ENCODE results near the gene LRMDA.

Gene LRMDA

DNA sequence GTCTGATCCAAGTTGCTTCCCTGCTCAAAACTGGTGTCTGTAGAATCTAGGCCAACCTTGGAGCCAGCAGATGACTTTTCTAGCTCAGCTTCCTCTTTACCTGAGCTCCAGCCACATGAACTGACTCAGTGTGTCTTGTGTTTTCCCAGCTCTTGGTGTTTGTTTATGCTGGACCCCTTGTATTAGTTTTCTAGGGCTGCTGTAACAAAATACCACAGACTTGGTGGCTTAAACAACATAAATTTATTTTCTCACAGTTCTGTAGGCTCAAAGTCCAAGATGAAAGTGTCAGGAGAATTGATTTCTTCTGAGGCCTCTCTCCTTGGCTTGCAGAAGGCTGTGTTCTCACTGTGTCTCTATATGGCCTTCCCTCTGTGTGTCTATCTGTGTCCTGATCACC is 45.1 kb downstream of the LRMDA start:
- no peak overlapping the region for H3K4me3 ChIP-seq (ENCODE audit: low read depth, low read length)
- DNase-seq (ENCODE audit: low read depth): no peak
- in situ Hi-C loops (cut with HindIII; ENCODE audit: low sequenced_read_pairs): no loop called here
- TF ChIP-seq CTCF (IDR thresholded peaks at IDR 0.05; ENCODE audit: low read depth, low read length, missing control alignments): no peak

- H3K4me3 ChIP-seq (ENCODE audit: low read depth, low read length): no peak overlapping the region
- no peak for TF ChIP-seq CTCF (IDR thresholded peaks at IDR 0.05; ENCODE audit: low read depth, low read length, missing control alignments)
- in situ Hi-C loops (cut with HindIII; ENCODE audit: low sequenced_read_pairs): no loop called here
- no peak for DNase-seq (ENCODE audit: low read depth)
These were observed 45.6 kb downstream of the LRMDA start for GRCh38 chr10:75476985-75477384.

GRCh38 chr10:75477680-75478079 is 46.3 kb downstream of the LRMDA start:
- H3K4me3 ChIP-seq (ENCODE audit: low read depth, low read length): no peak overlapping the region
- DNase-seq (ENCODE audit: low read depth): no peak
- TF ChIP-seq CTCF (IDR thresholded peaks at IDR 0.05; ENCODE audit: low read depth, low read length, missing control alignments): no peak
- in situ Hi-C loops (cut with HindIII; ENCODE audit: low sequenced_read_pairs): no loop called here

DNA sequence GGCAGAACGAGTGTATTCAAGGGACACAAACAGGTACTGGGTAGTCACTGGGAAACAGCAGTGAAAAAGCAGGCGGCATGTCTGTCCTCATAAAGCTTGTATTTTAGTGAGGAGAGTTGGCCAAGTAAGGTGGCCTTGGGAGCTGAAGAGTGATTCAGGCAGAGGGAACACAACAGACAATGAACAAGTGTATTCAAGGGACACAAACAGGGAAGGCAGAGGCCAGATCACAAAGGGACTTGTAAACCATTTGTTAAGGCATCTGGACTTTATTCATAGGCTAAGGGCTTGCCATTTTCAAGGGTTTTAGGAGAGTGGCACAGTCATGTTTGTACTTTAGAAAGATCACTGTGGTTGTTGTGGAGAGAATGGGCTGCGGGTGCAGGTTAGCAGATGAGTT is 49.0 kb downstream of the LRMDA start:
- no peak for DNase-seq (ENCODE audit: low read depth)
- no peak overlapping the region for H3K4me3 ChIP-seq (ENCODE audit: low read depth, low read length)
- in situ Hi-C loops (cut with HindIII; ENCODE audit: low sequenced_read_pairs): no loop called here
- no peak for TF ChIP-seq CTCF (IDR thresholded peaks at IDR 0.05; ENCODE audit: low read depth, low read length, missing control alignments)

DNA sequence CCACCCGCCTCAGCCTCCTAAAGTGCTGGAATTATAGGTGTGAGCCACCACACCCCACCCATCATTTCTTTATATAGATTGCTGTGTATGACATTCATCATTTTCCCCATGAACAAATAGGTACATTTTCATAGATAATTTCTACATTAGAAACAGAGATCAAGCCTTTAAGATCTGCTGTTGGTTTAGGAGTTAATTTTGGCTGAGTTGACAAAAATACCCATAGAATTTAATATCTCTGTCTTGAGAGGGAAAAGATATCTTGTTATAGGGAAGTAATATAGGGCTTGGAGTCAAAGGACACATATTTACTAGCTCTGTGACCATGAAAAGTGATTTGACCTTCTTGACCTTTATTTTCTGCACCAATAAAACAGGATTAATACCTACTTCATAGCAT is 51.8 kb downstream of the LRMDA start:
- TF ChIP-seq CTCF (IDR thresholded peaks at IDR 0.05; ENCODE audit: low read depth, low read length, missing control alignments): no peak
- in situ Hi-C loops (cut with HindIII; ENCODE audit: low sequenced_read_pairs): no loop called here
- no peak overlapping the region for H3K4me3 ChIP-seq (ENCODE audit: low read depth, low read length)
- DNase-seq (ENCODE audit: low read depth): no peak

GRCh38 chr10:75484717-75485116 is 53.3 kb downstream of the LRMDA start:
- in situ Hi-C loops (cut with HindIII; ENCODE audit: low sequenced_read_pairs): no loop called here
- DNase-seq (ENCODE audit: low read depth): no peak
- TF ChIP-seq CTCF (IDR thresholded peaks at IDR 0.05; ENCODE audit: low read depth, low read length, missing control alignments): no peak
- H3K4me3 ChIP-seq (ENCODE audit: low read depth, low read length): no peak overlapping the region

GRCh38 chr10:75486591-75486990 is 55.2 kb downstream of the LRMDA start:
- DNase-seq (ENCODE audit: low read depth): no peak
- in situ Hi-C loops (cut with HindIII; ENCODE audit: low sequenced_read_pairs): no loop called here
- TF ChIP-seq CTCF (IDR thresholded peaks at IDR 0.05; ENCODE audit: low read depth, low read length, missing control alignments): no peak
- H3K4me3 ChIP-seq (ENCODE audit: low read depth, low read length): no peak overlapping the region

Measured in astrocyte of the cerebellum (primary cell).